AG10803 (cell line): ENCODE data around the gene HBA2.

ENCODE experiments used
- DNase-seq: peaks from one replicate; pipeline ENCODE4 v3.0.0; 2010; ENCODE audit warnings: low read depth
- H3K4me3 ChIP-seq: 2 replicates; pipeline ENCODE4 v1.5.1; 2011; ENCODE audit warnings: mild to moderate bottlenecking, low read length, control low read depth
- TF ChIP-seq, protein P1 (sequence below): conservative IDR thresholded peaks from 2 replicates; pipeline ENCODE4 v1.5.1; 2011; ENCODE audit warnings: mild to moderate bottlenecking, low read length, control low read depth, inconsistent platforms

HBA2 gene

DNA sequence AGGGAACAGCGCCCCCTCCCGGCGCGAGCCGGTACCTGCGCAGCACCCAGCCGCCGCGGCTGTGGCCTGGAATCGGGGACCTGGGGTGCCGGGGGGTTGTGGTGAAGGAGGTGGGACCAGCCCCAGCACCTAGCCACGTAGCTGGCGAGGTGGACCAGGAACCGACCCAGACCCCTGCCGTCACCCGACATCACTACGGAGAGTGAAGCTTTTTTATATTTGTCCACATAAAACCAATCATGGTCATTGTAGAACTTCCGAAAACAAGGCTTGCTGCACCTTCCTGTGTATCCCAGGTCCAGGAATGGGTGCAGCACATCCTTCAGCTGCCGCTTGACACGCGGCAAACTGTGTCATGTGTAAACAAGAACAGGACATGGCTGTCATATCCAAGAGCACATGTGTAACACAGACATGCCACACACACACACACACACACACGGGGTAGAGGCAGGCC is 8.9 kb downstream of the HBA2 start:
- no peak overlapping the region for H3K4me3 ChIP-seq
- TF ChIP-seq, protein P1, sequence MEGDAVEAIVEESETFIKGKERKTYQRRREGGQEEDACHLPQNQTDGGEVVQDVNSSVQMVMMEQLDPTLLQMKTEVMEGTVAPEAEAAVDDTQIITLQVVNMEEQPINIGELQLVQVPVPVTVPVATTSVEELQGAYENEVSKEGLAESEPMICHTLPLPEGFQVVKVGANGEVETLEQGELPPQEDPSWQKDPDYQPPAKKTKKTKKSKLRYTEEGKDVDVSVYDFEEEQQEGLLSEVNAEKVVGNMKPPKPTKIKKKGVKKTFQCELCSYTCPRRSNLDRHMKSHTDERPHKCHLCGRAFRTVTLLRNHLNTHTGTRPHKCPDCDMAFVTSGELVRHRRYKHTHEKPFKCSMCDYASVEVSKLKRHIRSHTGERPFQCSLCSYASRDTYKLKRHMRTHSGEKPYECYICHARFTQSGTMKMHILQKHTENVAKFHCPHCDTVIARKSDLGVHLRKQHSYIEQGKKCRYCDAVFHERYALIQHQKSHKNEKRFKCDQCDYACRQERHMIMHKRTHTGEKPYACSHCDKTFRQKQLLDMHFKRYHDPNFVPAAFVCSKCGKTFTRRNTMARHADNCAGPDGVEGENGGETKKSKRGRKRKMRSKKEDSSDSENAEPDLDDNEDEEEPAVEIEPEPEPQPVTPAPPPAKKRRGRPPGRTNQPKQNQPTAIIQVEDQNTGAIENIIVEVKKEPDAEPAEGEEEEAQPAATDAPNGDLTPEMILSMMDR, result peak; percentile 67

DNA sequence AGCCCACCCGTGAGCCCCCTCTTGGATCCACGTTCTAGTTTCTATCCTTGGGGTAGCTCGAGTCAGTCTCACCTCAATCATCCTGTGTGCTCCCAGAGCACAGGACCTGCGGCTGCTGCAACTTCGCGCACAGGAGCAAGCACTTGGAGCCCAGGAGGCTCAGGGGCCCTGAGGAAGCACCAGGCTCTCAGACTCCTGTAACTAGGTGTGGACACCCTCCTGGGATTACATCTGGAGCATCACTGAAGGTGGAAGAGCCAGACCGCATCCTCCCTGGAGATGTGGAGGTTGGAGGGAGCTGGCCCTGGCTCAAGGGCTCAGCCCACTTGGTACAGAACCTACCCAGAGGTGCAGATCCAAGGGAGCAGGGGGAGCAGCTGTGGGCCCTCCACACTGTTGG is 10.3 kb downstream of the HBA2 start:
- no peak overlapping the region for H3K4me3 ChIP-seq
- no peak for DNase-seq
- TF ChIP-seq, protein P1, result no peak

More for the DNA sequence above, 8.9 kb downstream of the HBA2 start:
- DNase-seq, result peak; percentile 13

DNA sequence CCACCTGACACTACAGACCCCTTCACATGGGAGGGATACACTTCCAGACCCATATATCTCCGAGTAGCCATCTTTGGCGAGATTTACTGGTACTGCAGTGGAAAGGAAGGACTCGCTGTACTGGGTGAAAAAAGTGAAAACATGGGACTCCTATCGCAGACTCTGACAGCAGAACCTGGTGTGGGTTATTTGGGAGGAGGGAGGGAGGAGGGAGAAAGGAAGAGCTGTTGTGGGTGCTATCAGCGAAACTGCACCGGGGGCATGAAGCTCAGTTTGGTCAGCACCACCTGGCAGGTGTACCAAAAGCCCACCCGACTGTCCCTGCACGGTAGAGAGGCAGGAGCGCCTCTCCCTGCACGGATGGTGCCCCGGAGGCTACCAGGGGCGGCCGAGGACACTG is 12.5 kb downstream of the HBA2 start:
- DNase-seq, result no peak
- TF ChIP-seq, protein P1, result no peak
- H3K4me3 ChIP-seq, result no peak overlapping the region

DNA sequence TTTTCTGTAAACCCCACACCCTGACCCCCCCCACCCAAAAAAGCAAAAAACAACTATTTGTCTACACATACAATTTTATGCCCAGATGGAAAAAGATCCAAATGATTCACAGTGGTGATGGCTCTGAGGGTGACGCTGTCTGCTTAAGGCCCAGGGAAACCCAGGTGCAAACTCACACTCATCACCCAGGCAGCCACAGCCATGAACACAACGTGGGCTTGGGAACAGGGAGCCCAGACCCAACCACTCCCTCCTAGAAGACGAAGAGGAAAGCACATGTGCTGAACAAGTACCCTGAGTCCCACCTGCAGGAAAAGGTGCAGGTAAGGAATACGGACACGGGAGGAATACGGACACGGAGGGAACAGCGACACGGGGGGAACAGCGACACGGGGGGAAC is 13.0 kb downstream of the HBA2 start:
- TF ChIP-seq, protein P1, result no peak
- no peak overlapping the region for H3K4me3 ChIP-seq
- no peak for DNase-seq

DNA sequence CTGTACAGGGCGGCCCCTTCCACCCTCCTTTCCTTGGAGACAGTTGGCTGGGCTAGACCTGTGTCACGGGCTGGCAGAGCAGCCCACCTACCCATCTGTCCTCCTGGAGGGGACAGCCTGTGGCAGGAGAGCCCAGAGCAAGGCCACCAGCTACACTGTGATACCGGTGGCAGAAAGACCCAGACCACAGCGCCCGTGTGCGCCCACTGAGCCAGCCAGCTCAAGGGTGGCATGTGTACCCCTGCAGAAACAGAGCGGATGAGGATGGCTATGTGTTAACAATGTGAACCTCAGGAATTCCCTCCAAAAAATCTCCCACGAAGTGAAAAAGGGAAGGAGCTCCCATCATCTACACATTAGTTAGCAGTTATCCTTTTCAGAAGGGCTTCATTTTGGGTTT is 14.7 kb downstream of the HBA2 start:
- H3K4me3 ChIP-seq, result no peak overlapping the region
- no peak for DNase-seq
- TF ChIP-seq, protein P1, result no peak

DNA sequence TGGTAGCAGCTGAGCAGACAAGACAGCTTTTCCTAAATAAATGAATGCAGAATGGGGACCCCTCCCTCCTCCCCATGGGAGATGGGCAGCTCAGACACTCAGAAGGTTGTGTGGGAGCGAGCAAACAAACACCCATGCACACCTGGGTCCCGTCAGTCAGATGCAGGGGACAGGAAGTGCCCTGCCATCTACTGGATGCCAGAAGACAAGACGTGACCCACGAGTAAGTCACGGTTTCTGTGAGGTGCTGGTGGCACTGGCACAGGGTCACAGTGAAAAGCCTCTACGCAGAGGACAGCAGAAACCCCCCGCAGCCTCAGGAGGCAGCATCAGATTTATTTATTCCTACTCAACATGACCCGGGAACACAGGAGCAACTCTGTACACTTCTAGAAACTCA is 16.0 kb downstream of the HBA2 start:
- DNase-seq, result no peak
- H3K4me3 ChIP-seq, result no peak overlapping the region
- TF ChIP-seq, protein P1, result no peak

DNA sequence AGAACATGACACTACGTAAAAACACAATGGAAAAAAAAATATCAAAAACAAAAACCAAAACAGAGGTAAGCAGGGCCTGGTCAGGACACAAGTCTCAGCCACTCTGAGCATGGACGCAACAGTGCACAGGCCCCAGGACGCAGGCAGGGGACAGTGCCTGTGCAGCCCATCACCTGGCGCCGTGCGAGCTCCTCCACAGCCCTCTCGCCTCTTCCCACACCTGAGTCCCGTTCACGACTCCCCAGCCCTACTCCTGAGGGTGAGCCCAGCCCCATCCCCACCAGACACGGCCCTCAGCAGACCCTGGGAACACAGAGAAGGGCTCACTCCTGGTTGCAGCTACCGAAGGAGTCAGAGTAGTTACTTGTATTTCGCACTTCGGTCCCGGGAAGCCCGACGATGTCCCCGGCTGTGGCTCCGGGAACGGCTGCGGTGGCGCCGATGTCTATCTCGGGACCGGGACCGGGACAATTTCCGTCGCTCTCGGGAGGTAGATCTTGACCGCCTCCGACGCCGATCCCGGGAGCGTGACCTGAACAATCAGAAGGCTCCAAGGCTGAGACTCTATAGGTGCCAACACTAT is 17.0 kb downstream of the HBA2 start:
- TF ChIP-seq, protein P1, result no peak
- DNase-seq, result no peak
- H3K4me3 ChIP-seq, result no peak overlapping the region
